Psoas muscle (tissue), 8 donors: ENCODE data around the gene RXFP1. TPM values are rescaled to one million over a fixed set of nuclear protein-coding genes. Genes with fewer than 3 reads are reported as not detected.

Experiments
- ATAC-seq, 4 donors: fragments of 200-7000 bp; cut with Tn5 transposase; one replicate each; pipeline ENCODE4 v1.9.1; 2020; ENCODE audit warnings: moderate library complexity in 3 of 4, mild to moderate bottlenecking in 2 of 4
- DNase-seq, 2 donors: peaks; one replicate each; pipeline ENCODE4 v3.0.0-alpha.2; 2020
- H3K27ac ChIP-seq: fragments of 200-600 bp; one replicate; pipeline ENCODE4 v1.8.0; 2022
- H3K27me3 ChIP-seq, 3 donors: fragments of 200-600 bp in 1 of 3; one replicate each; pipeline versions ENCODE4 v1.6.1 to v1.8.0; 2013 to 2022; ENCODE audit warnings: low read length in 2 of 3, mild to moderate bottlenecking in 2 of 3, moderate library complexity in 1 of 3; ENCODE audit not compliant: insufficient read depth in 3 of 3
- H3K36me3 ChIP-seq, 2 donors: fragments of 200-600 bp in 1 of 2; one replicate each; pipeline versions ENCODE4 v1.6.1 to v1.8.0; 2013 to 2022; ENCODE audit warnings: low read depth in 1 of 2, mild to moderate bottlenecking in 1 of 2, moderate library complexity in 1 of 2; ENCODE audit not compliant: insufficient read depth in 1 of 2
- H3K4me1 ChIP-seq: fragments of 200-600 bp; one replicate; pipeline ENCODE4 v1.8.0; 2022
- H3K4me3 ChIP-seq: fragments of 200-600 bp; one replicate; pipeline ENCODE4 v1.8.0; 2022; ENCODE audit warnings: mild to moderate bottlenecking
- H3K9me3 ChIP-seq: fragments of 200-600 bp; one replicate; pipeline ENCODE4 v1.8.0; 2022
- CTCF ChIP-seq: fragments of 200-600 bp; IDR thresholded peaks from one replicate; pipeline ENCODE4 v1.8.0; 2022; ENCODE audit warnings: antibody characterized with exemption
- WGBS, 3 donors: extraction: QIAGEN DNeasy Blood & Tissue Kit; methylation state at CpG; one replicate each; pipeline versions ENCODE4 v1.1.6 to v1.1.7; 2013; 5-methylcytosine and 5-hydroxymethylcytosine counted together
- intact Hi-C, 2 donors: fragments of 100-400 bp; cut with DNase I; formaldehyde crosslinking; loops; one replicate each; pipeline versions ENCODE4 v1.11.0 to v1.14.2; 2022
- polyA plus RNA-seq, 3 donors: library from polyadenylated mRNA; stranded (reverse); fragments of 200-250 nt; gene quantifications; one replicate each; pipeline ENCODE4 v1.2.3, GENCODE V29; 2013
- total RNA-seq, 4 donors: library from RNA; stranded (reverse); fragmentation: NEBNext Ultra II Directional in 2 of 4; extraction: Animal tissue kit (Norgen Biotek cat#: 25700) in 2 of 4; gene quantifications; one replicate each; pipeline versions ENCODE4 v1.2.1 to v1.2.4, GENCODE V29; 2021 to 2023
- donor health status: healthy with polysubstance abuse.
- donor health status: DM: no; HTN: no; CAD: no; lungs with moderate emphysema.
- donor health status: Bipolar disorder and iron deficiency.
- donor health status: healthy.
- donor health status: DM: yes; HTN: yes; CAD: no.
- donor health status: DM: no; HTN: no; CAD: no.
- donor health status: DM: no; HTN: no; CAD: no.
- donor health status: DM: yes; HTN: yes; CAD: no.

The RXFP1 gene
- total and polyA plus RNA-seq, 7 donors, result 0.01 TPM; not detected in 6

- DNase-seq (no peak), ATAC-seq (no peak)
- 75 to 83% (median 78%) methylated on average over 1 of the region's 1 CpG for WGBS, 3 donors
- Histone ChIP-seq H3K9me3 (no peaks in the 10 kb centered on the region), H3K36me3 (no peaks in the 10 kb centered on the region), H3K27me3 (no peaks in the 10 kb centered on the region), H3K27ac (no peak overlapping the region), H3K4me1 (no peaks in the 10 kb centered on the region), H3K4me3 (no peak overlapping the region)
- no peak for TF ChIP-seq CTCF
- intact Hi-C loops, result no loop called here
These were observed 89.1 kb downstream of the RXFP1 start for GRCh38 chr4:158610790-158611189.

DNA sequence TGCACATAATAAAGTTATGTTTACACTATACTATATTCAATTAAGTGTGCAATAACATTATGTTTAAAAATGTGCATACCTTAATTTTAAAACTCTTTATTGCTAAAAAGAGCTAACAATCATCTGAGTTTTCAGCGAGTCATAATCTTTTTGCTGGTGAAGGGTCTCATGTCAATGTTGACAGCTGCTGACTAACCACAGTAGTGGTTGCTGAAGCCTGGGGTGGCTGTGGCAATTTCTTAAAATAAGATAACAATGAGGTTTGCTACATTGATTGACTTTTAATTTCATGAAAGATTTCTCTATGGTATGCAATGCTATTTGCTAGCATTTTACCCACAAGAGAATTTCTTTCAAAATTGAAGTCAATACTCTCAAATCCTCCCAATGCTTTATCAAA is 91.4 kb downstream of the RXFP1 start:
- no peaks in the 10 kb centered on the region for H3K9me3 ChIP-seq
- WGBS, 3 donors, result 89 to 94% (median 91%) methylated on average over 1 of the region's 1 CpG
- ATAC-seq, result no peak
- no peak overlapping the region for H3K27ac ChIP-seq
- TF ChIP-seq CTCF, result no peak
- H3K4me3 ChIP-seq, result no peak overlapping the region
- intact Hi-C loops, result no loop called here
- no peaks in the 10 kb centered on the region for H3K4me1 ChIP-seq
- no peaks in the 10 kb centered on the region for H3K27me3 ChIP-seq
- no peaks in the 10 kb centered on the region for H3K36me3 ChIP-seq
- DNase-seq, result no peak

DNA sequence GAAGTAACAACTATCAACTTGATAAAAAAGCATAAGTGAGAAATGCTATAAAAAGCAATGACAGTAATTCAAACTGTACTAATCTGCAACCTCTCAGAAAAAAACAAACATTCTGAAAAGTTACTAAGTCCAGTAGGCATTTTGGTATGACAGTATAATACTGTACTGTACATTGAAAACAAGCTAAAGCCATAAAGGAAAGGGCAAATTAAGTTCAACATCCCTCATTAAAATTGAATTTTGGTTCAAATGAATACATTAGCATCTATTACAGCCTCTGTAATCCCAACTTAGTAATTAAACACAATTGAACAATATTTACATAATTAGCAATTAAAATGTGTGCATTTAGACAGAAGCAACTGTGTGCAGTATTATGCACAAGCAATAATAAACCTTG is 96.3 kb downstream of the RXFP1 start:
- no peaks in the 10 kb centered on the region for H3K4me1 ChIP-seq
- no peaks in the 10 kb centered on the region for H3K9me3 ChIP-seq
- DNase-seq (no peak), ATAC-seq (no peak)
- no peaks in the 10 kb centered on the region for H3K27me3 ChIP-seq
- no peaks in the 10 kb centered on the region for H3K36me3 ChIP-seq
- intact Hi-C loops, result no loop called here
- H3K27ac ChIP-seq, result no peak overlapping the region
- no peak for TF ChIP-seq CTCF
- H3K4me3 ChIP-seq, result no peak overlapping the region

GRCh38 chr4:158621729-158622128 is 100.0 kb downstream of the RXFP1 start:
- TF ChIP-seq CTCF, result no peak
- H3K36me3 ChIP-seq, result no peaks in the 10 kb centered on the region
- WGBS, 3 donors, result 94 to 99% (median 97%) methylated on average over 4 of the region's 4 CpGs
- no peak for DNase-seq
- H3K4me1 ChIP-seq, result peaks cover 20% of the 10 kb centered on the region
- H3K9me3 ChIP-seq, result no peaks in the 10 kb centered on the region
- intact Hi-C loops, result loop anchor here (5.0 to 10.0 kb wide), 2 partner anchors 127 to 369 kb away; no protein-coding TSS in a partner anchor
- H3K27me3 ChIP-seq, result no peaks in the 10 kb centered on the region
- ATAC-seq, result no peak
- H3K4me3 ChIP-seq, result no peak overlapping the region
- no peak overlapping the region for H3K27ac ChIP-seq

DNA sequence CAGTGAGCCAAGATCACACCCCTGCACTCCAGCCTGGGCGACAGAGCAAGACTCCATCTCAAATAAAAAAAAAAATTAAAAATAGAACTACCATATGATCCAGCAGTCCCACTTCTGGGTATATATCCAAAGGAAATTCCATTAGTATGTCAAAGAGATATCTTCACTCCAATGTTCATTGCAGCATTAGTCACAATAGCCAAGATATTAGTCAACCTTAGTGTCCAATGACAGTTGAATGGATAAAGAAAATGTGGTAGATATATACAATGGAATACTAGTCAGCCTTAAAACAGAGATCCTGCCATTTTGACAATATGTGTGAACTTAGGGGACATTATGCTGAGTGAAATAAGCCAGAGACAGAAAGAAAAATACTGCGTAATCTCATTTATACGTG is 100.6 kb downstream of the RXFP1 start:
- no peaks in the 10 kb centered on the region for H3K9me3 ChIP-seq
- ATAC-seq (no peak), DNase-seq (no peak)
- H3K27me3 ChIP-seq, result no peaks in the 10 kb centered on the region
- no peaks in the 10 kb centered on the region for H3K36me3 ChIP-seq
- TF ChIP-seq CTCF, result no peak
- intact Hi-C loops, result loop anchor here (5.0 to 10.0 kb wide), 2 partner anchors 127 to 370 kb away; no protein-coding TSS in a partner anchor
- no peak overlapping the region for H3K4me3 ChIP-seq
- peaks cover 20% of the 10 kb centered on the region for H3K4me1 ChIP-seq
- H3K27ac ChIP-seq, result no peak overlapping the region
- 91 to 98% (median 97%) methylated on average over 3 of the region's 3 CpGs for WGBS, 3 donors
